GM19099 (cell line): Measurements from ENCODE around the gene SLCO1C1.

ENCODE experiments used
- POLR2A ChIP-seq: IDR thresholded peaks from 3 replicates; pipeline ENCODE4 v1.6.1; 2011; ENCODE audit warnings: low read depth; ENCODE audit not compliant: insufficient read length; ENCODE audit errors: extremely low read depth

The SLCO1C1 gene, protein sequence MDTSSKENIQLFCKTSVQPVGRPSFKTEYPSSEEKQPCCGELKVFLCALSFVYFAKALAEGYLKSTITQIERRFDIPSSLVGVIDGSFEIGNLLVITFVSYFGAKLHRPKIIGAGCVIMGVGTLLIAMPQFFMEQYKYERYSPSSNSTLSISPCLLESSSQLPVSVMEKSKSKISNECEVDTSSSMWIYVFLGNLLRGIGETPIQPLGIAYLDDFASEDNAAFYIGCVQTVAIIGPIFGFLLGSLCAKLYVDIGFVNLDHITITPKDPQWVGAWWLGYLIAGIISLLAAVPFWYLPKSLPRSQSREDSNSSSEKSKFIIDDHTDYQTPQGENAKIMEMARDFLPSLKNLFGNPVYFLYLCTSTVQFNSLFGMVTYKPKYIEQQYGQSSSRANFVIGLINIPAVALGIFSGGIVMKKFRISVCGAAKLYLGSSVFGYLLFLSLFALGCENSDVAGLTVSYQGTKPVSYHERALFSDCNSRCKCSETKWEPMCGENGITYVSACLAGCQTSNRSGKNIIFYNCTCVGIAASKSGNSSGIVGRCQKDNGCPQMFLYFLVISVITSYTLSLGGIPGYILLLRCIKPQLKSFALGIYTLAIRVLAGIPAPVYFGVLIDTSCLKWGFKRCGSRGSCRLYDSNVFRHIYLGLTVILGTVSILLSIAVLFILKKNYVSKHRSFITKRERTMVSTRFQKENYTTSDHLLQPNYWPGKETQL

DNA sequence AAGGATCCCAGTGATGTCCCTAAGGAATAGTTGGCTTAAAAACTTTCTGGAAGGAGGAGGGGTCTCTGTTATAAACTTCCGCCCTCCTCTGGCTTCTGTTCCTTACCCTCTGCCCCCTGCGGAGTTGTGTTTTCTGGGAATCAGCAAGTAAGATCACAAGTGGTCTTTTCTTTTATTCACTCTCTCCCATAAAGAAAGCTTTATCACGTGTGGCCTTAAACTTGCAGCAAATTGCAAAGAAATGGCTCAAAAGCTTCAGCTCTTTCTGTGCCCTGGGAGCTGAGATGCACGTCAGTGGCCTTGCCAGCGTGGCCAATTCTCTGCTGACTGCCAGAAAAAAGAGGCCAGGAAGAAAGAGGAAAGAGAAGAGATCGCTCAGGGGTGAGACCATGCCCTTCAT lies at the start of gene SLCO1C1:
Gene SLCO1C1 (plus strand): TSS at position 101 of the 400 bp plus-strand sequence. CDS start 4,245 bp downstream, outside the sequence.
- TF ChIP-seq POLR2A = no peak

DNA sequence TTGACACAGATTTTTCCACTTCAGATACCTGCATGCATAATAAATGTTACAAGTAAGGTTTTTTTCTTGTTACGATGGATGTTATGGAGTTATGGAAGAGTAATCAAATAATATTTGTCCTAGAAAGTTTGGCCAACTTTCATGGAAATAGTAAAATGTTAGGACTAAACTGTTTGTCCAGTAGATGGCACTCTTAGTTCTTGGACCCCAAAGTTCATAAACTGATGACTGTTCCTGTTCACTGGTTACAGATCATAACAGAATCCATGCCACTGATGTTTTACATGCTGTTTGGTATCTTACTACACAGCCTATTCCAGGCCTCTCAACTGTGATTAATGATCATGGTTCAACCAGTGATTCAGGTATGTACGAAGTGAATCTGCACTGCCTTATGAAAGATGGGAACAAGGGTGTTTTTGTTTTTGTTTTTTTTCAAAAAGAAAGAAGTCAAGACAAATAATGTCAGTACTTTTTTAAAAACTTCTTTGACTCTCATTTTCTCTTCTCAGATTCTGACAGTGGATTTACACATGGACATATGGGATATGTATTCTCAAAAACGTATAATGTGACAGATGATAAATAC lies 48.8 kb upstream of the SLCO1C1 start:
- TF ChIP-seq POLR2A = no peak

DNA sequence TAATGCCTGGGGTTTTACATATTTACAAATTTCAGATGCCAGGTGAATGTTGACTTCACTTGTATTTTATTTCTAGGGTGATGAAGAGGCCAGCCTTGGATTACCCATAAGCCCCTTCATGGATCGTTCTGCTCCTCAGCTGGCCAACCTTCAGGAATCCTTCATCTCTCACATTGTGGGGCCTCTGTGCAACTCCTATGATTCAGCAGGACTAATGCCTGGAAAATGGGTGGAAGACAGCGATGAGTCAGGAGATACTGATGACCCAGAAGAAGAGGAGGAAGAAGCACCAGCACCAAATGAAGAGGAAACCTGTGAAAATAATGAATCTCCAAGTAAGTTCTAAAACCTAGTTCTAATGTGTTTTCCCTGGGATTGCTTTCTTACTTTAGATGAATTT lies 41.3 kb upstream of the SLCO1C1 start:
- TF ChIP-seq POLR2A = no peak

DNA sequence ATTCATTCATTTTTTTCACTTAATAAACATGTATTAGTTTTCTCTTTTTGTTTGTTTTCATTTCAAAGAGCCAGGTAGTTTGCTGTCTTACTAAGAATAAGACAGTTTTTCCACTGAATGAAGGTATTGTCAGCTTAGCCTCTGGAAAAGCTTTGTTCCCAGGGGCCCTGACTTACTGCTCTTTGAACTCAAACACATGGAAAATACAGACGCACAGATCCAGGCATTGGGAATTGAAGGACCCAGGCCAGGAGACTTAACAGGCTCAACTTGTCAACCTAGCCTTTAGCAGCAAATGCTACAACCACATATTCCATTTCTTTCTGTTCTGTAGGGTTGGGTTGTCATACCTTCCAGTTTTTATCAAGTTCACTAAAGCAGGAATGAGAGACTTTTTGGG lies 38.5 kb upstream of the SLCO1C1 start:
- no peak for TF ChIP-seq POLR2A

DNA sequence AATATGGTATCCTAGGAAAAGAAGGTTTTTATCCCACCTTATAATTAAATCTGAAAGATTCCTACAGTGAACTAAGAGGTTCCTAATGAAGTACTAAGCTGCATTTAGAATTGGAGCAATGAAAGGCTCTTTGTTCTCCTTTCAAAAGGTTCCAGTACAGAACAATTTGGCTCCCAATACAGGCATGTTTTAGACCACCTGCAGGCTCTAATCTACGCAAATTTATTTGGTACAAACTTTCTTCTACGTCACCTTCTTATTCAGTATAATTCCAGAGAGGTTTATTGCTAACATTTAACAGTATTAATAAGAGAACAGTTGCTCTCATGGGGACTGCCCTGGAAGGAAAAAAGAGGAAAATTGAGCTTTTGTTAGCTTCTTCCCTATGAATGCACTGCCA lies 37.6 kb upstream of the SLCO1C1 start:
- TF ChIP-seq POLR2A = no peak

DNA sequence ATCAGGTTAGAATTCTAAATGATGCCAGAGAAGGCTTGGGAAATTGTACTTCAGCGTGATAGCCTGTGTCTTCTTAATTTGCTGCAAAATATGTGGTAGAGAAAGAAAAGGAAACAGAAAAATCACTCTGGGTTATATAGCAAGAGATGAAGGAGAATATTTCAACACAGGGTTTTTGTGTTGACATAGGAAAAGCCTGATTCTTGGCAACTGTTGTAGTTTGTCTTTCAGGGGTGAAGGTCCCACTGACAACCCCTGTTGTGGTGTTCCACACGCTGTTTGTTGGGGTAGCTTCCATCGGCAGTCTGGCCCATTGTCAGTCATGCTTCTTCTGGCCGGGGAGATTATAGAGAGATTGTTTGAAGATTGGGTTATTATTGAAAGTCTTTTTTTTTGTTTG lies 13.8 kb upstream of the SLCO1C1 start:
- TF ChIP-seq POLR2A = no peak

DNA sequence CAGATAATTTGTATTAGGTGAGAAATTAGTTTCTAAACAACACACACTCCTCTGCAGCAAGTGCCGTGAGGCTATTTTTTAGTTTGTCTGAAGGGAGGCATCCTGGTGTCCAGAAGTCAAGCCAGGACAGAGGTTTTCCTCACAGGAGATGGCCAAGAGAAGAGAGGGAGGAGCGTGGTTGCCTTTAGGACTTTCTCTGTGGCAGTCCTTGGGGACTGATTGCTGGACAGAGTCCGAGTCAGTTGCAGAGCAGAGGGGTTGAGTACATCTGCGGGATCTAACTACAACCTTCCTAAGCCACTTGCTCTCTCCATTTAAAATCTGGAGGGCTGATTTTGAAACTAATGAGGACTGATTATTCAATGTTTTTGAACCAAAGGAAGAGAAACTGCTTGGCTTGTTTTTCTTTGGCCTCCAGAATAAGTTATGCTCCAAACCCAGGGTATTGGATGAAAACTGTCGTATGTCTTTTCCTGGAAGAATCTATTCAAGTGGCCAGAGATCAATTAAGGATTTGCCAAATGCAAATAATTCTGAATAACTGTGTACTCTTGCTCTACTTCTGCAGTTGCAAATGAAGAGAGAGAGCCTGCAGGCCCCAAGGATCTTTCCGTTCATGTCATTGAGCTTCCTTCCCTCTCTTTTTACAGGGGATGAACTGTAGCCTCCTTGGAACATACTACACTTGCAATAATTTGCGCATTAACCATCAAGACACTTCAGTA lies 1.2 kb downstream of the SLCO1C1 start:
- TF ChIP-seq POLR2A = no peak

DNA sequence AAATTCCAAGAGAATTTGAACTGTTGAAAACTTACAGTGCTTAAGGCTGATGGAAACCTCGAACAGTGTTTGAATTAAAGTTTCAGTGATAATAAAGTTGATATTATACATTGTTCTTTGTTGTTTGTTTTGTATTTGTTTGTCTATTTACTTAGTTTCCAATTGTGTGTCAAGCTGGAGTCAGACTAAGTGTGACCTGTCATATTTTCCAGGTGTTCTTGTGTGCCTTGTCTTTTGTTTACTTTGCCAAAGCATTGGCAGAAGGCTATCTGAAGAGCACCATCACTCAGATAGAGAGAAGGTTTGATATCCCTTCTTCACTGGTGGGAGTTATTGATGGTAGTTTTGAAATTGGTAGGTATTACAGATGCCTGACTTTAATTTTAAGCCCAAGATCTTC lies 6.0 kb downstream of the SLCO1C1 start:
- no peak for TF ChIP-seq POLR2A

DNA sequence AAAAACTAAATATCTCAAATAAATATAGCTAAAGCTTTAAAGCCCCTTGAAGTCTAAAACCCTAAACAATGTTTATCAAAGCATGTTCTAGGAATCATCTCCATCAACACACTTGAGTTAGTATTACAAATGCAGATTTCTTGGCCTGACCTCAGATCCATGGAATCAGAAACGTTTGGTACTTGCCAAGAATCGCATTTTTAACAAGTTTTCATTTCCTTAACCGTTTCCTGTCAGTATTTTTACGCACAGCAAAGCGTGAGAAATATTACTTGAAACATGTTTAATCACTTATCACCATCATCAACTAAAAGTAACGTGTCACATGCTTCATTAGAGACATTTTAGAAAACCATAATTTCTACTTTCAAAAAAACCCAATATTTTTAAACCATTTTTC lies 9.7 kb downstream of the SLCO1C1 start:
- TF ChIP-seq POLR2A = no peak

DNA sequence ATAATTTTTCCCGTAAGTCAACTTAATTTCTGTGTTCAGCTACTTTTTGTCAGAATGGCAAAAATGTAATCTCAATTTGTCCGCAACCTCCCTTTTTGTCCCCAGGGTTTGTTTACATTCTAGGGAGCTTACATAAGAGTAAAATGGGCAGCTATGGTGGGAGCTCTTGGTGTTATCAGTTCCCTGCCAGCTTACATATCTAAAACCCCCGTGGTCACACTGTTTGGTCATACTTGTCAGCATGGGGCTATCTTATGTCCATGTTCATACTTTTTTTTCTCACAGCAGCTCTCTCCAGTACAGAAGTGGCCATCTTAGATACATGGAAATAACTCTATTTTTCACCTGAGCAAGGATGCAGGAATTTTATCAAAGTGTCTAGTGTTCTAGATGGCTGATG lies 16.7 kb downstream of the SLCO1C1 start:
- TF ChIP-seq POLR2A = no peak

DNA sequence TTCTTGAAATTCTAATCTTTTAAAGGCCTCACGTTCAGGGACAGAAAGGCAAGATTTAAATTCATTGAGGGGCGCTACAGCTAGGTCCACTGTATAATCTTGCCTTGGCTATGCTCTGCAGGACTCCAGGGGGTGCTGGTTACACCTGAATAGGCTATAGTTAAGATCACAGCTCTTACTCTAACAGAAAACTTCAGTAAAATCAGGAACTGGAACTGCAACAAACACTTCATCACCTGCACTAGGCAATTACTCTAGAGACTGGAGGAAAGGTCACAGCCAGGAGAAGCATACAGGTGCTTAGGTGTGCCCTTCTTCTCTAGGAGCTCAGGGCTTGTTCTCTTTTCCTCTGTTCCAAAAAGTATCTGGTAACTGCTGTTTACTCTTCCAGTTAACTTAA lies 20.9 kb downstream of the SLCO1C1 start:
- no peak for TF ChIP-seq POLR2A

DNA sequence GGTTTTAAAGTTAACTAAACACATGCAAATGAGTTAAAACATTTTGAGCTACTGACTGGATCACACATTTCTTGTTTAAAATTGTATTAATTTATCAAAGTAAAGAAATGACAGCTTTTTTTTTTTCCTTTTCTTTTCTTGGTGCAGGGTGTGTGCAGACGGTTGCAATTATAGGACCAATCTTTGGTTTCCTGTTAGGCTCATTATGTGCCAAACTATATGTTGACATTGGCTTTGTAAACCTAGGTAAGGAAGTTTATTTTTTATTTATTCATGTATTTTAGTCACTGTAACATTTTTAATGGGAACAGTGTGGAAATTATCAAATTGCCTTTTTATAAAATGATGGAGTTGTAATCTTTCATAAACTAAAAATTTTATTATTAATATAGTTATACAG lies 21.9 kb downstream of the SLCO1C1 start:
- no peak for TF ChIP-seq POLR2A

DNA sequence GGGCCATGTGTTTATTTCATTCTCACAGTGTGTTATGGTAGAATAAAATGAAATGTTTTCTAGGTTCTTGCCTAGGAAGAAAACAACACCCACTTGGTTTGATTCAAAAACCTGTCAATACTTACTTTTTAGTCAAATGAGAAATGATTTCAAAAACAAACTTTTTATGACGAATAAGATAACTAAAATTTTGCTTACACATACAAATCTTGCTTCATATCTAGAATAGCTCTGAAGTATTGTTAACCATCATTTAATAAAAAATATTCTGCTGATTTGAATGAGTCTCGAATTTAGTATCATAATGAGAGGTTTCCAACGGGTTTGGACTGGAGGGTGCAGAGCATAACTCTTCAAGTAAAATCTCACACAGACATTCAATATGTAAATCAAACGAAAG lies 23.2 kb downstream of the SLCO1C1 start:
- TF ChIP-seq POLR2A = no peak

DNA sequence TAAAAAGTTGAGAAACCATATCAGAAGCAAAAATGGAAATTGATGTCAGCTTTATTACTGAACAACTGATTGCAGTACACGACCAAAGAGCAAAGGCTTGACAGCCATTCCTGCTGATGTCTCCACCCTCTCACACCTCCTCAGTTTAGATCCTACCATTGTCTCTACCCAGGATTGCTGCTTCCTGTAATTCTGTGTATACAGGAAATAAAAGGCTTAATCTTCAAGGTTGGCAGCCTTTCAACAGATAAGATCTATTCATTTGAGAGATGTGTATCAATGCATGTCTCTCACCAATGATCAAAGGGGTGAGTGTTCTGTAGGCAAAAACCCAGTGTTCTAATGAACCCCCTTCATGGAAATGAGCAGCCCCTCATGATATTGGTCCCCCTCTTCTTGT lies 27.0 kb downstream of the SLCO1C1 start:
- TF ChIP-seq POLR2A = no peak

DNA sequence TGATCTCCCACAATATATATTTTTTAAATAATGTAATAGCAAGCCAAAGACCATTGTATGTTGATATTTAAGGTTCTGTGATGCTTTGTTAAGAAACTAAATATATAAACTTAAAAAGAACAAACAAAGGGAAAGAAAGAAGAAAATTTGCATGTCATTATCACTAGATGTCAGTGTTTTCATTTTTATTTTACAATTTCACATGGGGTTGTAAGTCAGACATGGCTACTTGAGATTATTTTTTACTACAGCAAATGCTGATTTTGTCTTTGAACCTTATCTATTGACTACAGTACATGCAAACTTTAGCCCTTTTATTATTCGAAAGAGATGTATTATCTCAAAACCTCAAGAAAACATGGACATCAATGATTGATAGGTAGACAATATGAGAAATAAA lies 36.1 kb downstream of the SLCO1C1 start:
- TF ChIP-seq POLR2A = no peak

DNA sequence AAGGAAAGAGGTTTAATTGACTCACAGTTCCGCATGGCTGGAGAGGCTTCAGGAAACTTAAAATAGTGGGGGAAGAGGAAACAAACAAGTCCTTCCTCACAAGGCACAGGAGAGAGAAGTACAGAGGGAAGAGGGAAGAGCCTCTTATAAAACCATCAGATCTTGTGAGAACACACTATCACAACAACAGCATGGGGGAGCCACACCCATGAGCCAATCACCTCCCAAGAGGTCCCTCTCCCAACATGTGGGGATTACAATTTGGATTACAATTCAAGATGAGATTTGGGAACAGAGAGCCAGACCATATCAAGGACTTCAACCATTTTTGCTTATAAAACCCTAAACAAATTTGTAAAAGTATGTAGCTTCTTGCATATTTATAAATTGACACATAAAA lies 45.8 kb downstream of the SLCO1C1 start:
- TF ChIP-seq POLR2A = no peak

DNA sequence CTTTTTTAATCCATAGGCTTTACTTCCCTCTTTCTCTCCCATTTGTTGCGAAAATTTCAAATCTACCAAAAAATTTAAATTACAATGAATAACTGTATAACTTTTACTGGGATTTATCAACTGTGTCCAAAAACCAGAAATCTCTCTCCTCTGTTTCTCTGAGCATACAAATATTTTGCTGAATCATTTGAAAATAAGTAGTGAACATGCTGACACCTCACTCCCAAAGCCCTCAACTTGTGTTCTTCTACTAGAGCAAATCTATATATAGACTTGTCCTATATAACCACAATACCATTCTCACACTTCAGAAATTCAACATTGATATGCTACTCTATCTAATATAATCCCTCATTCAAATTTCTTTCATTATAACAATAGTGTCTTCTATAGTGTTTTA lies 53.1 kb downstream of the SLCO1C1 start:
- no peak for TF ChIP-seq POLR2A
